SHP77 treated with DMSO at 0.1 percent for 48 hours (cell line): Measurements from ENCODE around the gene BATF.
A peak's percentile ranks its signal among the peaks of the same experiment; 100 is the strongest.

ENCODE experiments used
- DNase-seq: peaks from one replicate; lab custom pipeline; 2025; lab: John Stamatoyannopoulos, UW

BATF gene

GRCh38 chr14:75562089-75562488 is 39.8 kb downstream of the BATF start:
- no peak for DNase-seq

GRCh38 chr14:75562489-75562888 is 40.2 kb downstream of the BATF start:
- DNase-seq: no peak

GRCh38 chr14:75563931-75564330 is 41.7 kb downstream of the BATF start:
- DNase-seq: no peak

- DNase-seq: no peak
Observed at GRCh38 chr14:75565056-75565455, 42.8 kb downstream of the BATF start.

- DNase-seq: no peak
Observed at GRCh38 chr14:75566321-75566720, 44.1 kb downstream of the BATF start.

- DNase-seq: no peak
Observed at GRCh38 chr14:75566752-75567151, 44.5 kb downstream of the BATF start.

- DNase-seq: no peak
Observed at GRCh38 chr14:75568140-75568539, 45.9 kb downstream of the BATF start.

GRCh38 chr14:75568791-75569190 is 46.5 kb downstream of the BATF start:
- no peak for DNase-seq

GRCh38 chr14:75570797-75571196 is 48.5 kb downstream of the BATF start:
- no peak for DNase-seq

GRCh38 chr14:75572104-75572503 is 49.8 kb downstream of the BATF start:
- DNase-seq: no peak

GRCh38 chr14:75577090-75577489 is 54.8 kb downstream of the BATF start:
- DNase-seq: no peak

GRCh38 chr14:75577729-75578101 is 55.4 kb downstream of the BATF start:
- DNase-seq: peak; percentile 34

GRCh38 chr14:75578102-75578785 is 56.0 kb downstream of the BATF start, which contains the start of gene FLVCR2:
Gene FLVCR2 (plus strand): TSS chr14:75578620. CDS start chr14:75578973, 353 bp downstream.
- no peak for DNase-seq

GRCh38 chr14:75578786-75579337 is 56.6 kb downstream of the BATF start:
- DNase-seq: no peak

GRCh38 chr14:75579338-75579864 is 57.1 kb downstream of the BATF start:
- DNase-seq: no peak

GRCh38 chr14:75579882-75580281 is 57.6 kb downstream of the BATF start:
- DNase-seq: no peak

- DNase-seq: no peak
Observed at GRCh38 chr14:75587388-75587787, 65.1 kb downstream of the BATF start.

- DNase-seq: no peak
Observed at GRCh38 chr14:75589931-75590330, 67.7 kb downstream of the BATF start.

- DNase-seq: no peak
Observed at GRCh38 chr14:75591331-75591946, 69.2 kb downstream of the BATF start.

GRCh38 chr14:75591987-75592575 is 69.8 kb downstream of the BATF start:
- no peak for DNase-seq

- no peak for DNase-seq
Observed at GRCh38 chr14:75595226-75595625, 73.0 kb downstream of the BATF start.
